K562 (cell line): ENCODE data around the gene ABR.

Experiments used
- NFRKB ChIP-seq: fragments of 450-650 bp; IDR thresholded peaks from 2 replicates; pipeline ENCODE4 v1.6.1; 2016; ENCODE audit warnings: low read depth
- POLR2AphosphoS5 ChIP-seq: IDR thresholded peaks from 2 replicates; pipeline ENCODE4 v1.6.1; 2011; ENCODE audit warnings: mild to moderate bottlenecking, low read depth, low read length, moderate library complexity; ENCODE audit not compliant: control insufficient read depth, insufficient read depth
- ZC3H11A ChIP-seq: IDR thresholded peaks from 2 replicates; pipeline ENCODE4 v1.6.1; 2012; ENCODE audit warnings: low read depth, low read length, improper control_type of control experiment
- ZNF217 ChIP-seq: sonication (generic); formaldehyde crosslinking; IDR thresholded peaks from 2 replicates; pipeline ENCODE4 v1.8.0; 2022; ENCODE audit warnings: mild to moderate bottlenecking, missing genetic modification reagents
- TF ChIP-seq, protein P1 (sequence below): fragments of 250-450 bp; sonication (Bioruptor Pico); IDR thresholded peaks from 2 replicates; pipeline ENCODE4 v1.6.1; 2021; ENCODE audit warnings: mild to moderate bottlenecking

DNA sequence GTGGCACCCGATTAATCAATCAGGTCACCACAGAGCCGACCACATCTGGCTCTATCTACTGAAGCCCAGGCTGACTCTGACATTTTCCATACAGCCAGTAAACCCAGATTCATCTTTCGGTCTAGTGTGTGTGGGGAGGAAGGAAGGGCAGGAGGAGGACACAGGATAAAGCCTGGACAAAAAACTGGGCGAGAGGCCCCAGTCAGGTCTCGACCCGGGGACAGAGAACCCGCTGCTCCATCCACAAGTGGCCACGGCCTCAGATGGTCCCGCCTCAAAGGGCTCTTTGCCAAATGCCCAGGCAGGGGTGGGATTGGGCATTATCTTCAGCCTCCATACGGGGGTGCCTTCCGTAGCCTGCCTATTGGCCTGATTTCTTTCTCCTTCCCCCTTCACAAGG lies 7.8 kb downstream of the ABR start:
- no peak for TF ChIP-seq NFRKB
- TF ChIP-seq, protein P1, sequence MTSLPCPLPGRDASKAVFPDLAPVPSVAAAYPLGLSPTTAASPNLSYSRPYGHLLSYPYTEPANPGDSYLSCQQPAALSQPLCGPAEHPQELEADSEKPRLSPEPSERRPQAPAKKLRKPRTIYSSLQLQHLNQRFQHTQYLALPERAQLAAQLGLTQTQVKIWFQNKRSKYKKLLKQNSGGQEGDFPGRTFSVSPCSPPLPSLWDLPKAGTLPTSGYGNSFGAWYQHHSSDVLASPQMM: no peak
- TF ChIP-seq ZNF217 (CRISPR knock-in tag): no peak
- no peak for TF ChIP-seq POLR2AphosphoS5
- TF ChIP-seq ZC3H11A: no peak
